Measurements from ENCODE around the gene MRPS12. TPM values are rescaled to one million over a fixed set of nuclear protein-coding genes. Genes with fewer than 3 reads are reported as not detected.

MRPS12 gene
- total RNA-seq, 6 experiments from 2014 or later = 58.3 to 75.0 (median 62.2) TPM

DNA sequence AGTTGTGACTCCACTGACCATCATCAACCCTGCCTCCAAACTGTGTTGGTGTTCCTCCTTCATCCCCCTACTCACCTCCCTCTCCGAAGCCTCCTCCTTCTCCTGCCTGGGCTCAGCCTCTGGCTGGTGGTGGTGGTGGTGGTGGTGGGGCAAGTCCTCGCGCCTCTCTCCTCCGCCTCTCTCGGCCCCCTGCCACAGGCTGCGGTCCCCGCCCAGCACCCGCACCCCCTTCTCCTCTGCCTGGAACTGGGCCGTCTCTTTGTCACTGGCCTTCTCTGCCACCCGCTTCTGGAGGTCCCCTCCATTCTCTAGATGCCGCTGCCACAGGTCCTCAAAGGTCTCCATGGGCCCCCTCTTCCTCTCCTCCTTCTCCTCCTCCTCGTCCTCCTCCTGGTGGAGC lies 20.3 kb upstream of the MRPS12 start:
- no peaks in the 10 kb centered on the region for H3K4me1 Mint-ChIP-seq (ENCODE audit: low read depth)
- DNase-seq = no peak
- H3K27ac Mint-ChIP-seq = no peak overlapping the region
- TF ChIP-seq, protein P1, sequence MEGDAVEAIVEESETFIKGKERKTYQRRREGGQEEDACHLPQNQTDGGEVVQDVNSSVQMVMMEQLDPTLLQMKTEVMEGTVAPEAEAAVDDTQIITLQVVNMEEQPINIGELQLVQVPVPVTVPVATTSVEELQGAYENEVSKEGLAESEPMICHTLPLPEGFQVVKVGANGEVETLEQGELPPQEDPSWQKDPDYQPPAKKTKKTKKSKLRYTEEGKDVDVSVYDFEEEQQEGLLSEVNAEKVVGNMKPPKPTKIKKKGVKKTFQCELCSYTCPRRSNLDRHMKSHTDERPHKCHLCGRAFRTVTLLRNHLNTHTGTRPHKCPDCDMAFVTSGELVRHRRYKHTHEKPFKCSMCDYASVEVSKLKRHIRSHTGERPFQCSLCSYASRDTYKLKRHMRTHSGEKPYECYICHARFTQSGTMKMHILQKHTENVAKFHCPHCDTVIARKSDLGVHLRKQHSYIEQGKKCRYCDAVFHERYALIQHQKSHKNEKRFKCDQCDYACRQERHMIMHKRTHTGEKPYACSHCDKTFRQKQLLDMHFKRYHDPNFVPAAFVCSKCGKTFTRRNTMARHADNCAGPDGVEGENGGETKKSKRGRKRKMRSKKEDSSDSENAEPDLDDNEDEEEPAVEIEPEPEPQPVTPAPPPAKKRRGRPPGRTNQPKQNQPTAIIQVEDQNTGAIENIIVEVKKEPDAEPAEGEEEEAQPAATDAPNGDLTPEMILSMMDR (IDR thresholded peaks at IDR 0.05) = no peak
- H3K9me3 Mint-ChIP-seq = peaks cover 14% of the 10 kb centered on the region
- peaks cover 5% of the 10 kb centered on the region for H3K27me3 Mint-ChIP-seq (ENCODE audit: insufficient read depth)
- peaks cover 25% of the 10 kb centered on the region for H3K36me3 Mint-ChIP-seq (ENCODE audit: low read depth)
- H3K4me3 Mint-ChIP-seq = no peak overlapping the region

DNA sequence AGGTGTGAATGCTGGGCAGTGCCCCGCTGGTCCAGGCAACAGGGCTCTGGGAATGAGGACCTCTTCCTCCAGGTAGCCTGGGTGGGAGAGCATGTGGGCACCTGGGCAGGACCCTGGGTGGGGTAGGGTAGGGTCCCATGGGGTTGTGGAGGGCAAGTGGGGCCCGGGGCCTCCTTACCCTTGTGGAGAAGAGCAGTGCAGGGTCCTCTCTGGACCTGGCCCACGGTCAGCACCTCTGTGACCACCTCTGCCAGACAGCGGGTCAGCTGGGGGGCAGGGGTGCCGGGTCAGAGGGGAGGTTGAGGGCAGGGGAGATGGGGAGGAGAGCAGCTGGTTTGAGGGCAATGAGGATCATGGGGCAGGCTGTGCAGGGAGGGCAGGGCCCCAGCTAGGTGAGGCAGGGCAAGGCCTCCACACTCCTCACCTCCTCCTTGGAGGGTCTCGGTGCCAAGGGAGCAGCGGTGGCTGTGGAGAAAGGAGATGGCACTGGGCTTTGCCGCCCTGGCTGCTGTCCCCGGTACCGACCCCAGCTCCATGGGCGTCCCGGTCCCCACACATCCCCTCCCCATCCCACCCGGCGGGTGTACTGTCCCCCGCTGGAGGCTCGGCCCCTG lies 19.2 kb upstream of the MRPS12 start:
- H3K4me1 Mint-ChIP-seq (ENCODE audit: low read depth) = no peaks in the 10 kb centered on the region
- H3K36me3 Mint-ChIP-seq (ENCODE audit: low read depth) = peaks cover 25% of the 10 kb centered on the region
- peaks cover 14% of the 10 kb centered on the region for H3K9me3 Mint-ChIP-seq
- H3K27me3 Mint-ChIP-seq (ENCODE audit: insufficient read depth) = peaks cover 5% of the 10 kb centered on the region
- TF ChIP-seq, protein P1 (IDR thresholded peaks at IDR 0.05) = no peak
- no peak overlapping the region for H3K4me3 Mint-ChIP-seq
- DNase-seq = no peak
- no peak overlapping the region for H3K27ac Mint-ChIP-seq

DNA sequence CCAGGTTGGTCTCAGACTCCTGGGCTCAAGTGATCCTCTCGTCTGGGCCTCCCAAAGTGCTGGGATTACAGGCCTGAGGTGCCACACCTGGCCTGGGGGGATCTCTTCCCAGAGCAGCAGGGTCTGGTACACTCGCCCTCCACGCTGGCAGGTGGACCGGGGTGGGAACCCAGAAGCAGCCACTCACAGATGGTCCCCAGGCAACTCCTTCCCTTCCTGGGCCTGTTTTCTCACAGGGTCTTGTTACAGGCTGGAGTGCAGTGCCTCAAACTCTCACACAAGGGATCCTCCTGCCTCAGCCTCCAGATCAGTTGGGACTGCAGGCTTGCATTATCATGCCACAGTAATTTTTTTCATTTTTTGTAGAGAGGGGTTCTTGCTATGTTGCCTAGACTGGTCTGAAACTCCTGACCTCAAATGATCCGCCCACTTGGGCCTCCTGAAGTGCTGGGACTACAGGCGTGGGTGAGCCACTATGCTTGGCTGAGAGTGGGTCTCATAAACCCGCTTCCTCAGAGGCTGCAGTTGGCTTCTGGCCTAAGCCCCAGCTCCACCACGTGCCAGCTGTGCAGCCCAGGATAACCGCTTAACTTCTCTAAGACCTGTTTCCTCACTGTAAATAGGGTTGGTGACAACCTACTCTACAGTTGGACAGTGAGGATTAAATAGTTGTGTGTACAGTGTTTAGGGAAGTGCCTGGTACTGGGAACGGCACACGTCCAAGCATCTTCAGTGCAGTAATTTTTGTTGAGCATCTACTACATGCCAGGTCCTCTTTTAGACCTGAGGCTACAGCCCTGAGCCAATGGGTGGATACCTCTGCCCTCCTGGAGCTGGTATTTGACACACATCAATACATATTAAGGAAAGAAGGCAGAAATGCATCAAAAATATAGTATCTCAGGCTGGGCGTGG lies 17.9 kb upstream of the MRPS12 start:
- Mint-ChIP-seq H3K27ac (no peak overlapping the region), H3K9me3 (peaks cover 3% of the 10 kb centered on the region), H3K36me3 (ENCODE audit: low read depth) (peaks cover 12% of the 10 kb centered on the region), H3K4me3 (no peak overlapping the region), H3K27me3 (ENCODE audit: insufficient read depth) (peaks cover 3% of the 10 kb centered on the region), H3K4me1 (ENCODE audit: low read depth) (no peaks in the 10 kb centered on the region)
- DNase-seq = no peak
- TF ChIP-seq, protein P1 (IDR thresholded peaks at IDR 0.05) = no peak

DNA sequence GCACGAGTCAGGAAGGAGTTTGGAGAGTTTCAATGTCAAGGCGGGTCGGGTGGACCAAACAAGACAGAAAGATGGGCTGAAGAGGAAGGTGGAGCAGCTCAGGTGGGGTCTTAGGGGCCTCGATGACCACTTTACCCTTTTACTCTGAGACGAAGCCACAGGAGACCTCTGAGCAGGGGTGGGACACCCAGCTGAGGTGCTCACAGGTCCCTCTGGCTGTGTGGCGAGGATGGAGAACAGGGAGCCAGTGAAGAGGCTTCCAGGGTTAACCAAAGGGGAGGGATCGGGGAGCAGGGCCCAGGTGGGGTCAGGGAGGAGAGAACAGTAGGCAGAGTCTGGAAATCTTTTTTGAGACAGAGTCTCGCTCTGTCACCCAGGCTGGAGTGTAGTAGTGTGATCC lies 16.8 kb upstream of the MRPS12 start:
- TF ChIP-seq, protein P1 (IDR thresholded peaks at IDR 0.05) = no peak
- H3K27ac Mint-ChIP-seq = no peak overlapping the region
- no peak for DNase-seq
- H3K36me3 Mint-ChIP-seq (ENCODE audit: low read depth) = peaks cover 4% of the 10 kb centered on the region
- H3K9me3 Mint-ChIP-seq = no peaks in the 10 kb centered on the region
- no peaks in the 10 kb centered on the region for H3K4me1 Mint-ChIP-seq (ENCODE audit: low read depth)
- no peak overlapping the region for H3K4me3 Mint-ChIP-seq
- H3K27me3 Mint-ChIP-seq (ENCODE audit: insufficient read depth) = peaks cover 3% of the 10 kb centered on the region

DNA sequence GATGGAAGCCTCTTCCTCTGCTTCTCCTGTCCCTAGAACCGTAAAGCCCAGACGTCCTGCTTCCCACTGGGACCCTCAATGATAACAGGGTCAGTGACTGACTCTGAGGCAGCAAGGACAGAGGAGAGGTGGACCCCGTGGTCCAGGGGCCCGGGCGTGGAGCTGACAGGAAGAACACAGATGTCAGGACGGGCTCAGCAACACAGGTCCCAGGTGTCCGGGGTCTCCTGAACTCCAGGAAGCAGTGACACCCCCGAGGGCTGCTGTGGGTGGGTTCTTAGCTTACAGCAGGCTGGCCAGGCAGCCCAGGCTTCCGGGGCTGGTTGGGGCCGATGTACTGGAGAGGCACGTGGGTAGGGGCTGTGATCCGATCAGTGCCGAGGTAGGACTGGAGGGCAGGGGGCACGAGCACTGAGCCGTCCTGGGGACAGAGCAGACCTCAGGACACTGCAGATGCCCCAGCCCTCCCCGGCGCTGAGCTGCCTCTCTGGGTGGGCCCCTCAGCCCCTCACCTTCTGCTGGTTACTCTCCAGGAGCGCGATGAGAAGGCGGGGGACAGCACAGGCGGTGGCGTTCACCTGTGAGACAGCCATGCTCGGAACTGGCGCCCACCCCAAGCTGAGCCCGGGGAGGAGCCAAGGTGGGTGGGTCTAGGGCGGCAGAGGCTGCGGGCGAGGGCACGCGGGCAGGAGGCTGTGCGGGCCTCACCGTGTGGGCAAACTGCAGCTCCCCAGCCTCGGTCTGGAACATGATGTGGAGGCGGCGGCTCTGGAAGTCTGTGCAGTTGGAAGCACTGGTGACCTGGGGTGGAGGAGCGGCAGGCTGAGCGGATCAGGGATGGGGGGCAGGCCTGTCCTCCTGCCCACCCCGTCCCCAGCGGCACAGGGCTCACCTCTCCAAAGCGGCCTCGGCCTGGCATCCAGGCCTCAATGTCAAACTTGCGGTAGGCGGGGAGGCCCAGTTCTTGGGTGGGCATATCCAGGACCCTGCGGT lies 15.1 kb upstream of the MRPS12 start:
- Mint-ChIP-seq H3K9me3 (no peaks in the 10 kb centered on the region), H3K4me3 (no peak overlapping the region), H3K27me3 (ENCODE audit: insufficient read depth) (peaks cover 3% of the 10 kb centered on the region), H3K4me1 (ENCODE audit: low read depth) (no peaks in the 10 kb centered on the region), H3K27ac (no peak overlapping the region), H3K36me3 (ENCODE audit: low read depth) (no peaks in the 10 kb centered on the region)
- no peak for DNase-seq
- TF ChIP-seq, protein P1 (IDR thresholded peaks at IDR 0.05) = no peak

Measured in HFFc6 (cell line).